IMR-90 (cell line): ENCODE measurements around the gene ADPRHL1. TPM values are rescaled to one million over a fixed set of nuclear protein-coding genes. Genes with fewer than 3 reads are reported as not detected.

Experiments used
- ATAC-seq: fragments of 200-7000 bp; cut with Tn5 transposase; 2 replicates; pipeline ENCODE4 v1.9.1; 2020; ENCODE audit warnings: low read depth, mild to moderate bottlenecking, moderate library complexity
- BruUV-seq: library from RNA; stranded (reverse); fragments of 400-500 nt; replicated peaks from 2 replicates; lab custom pipeline; 2021; lab: Mats Ljungman, UMichigan
- CTCF ChIA-PET: fragments of 300-600 bp; formaldehyde crosslinking; extraction: SDS; loops from one replicate; lab custom pipeline; 2021; ENCODE audit warnings: antibody characterized with exemption; lab: Yijun Ruan, JAX
- POLR2A ChIA-PET: fragments of 300-600 bp; sonication (Branson Sonifier 250); formaldehyde crosslinking; loops from one replicate; lab custom pipeline; 2022; ENCODE audit warnings: antibody characterized with exemption; ENCODE audit not compliant: unreplicated experiment; lab: Charles Lee
- DNase-seq: peaks from one replicate; pipeline ENCODE4 v3.0.0; 2013
- H2AFZ ChIP-seq: replicated peaks from 2 replicates; pipeline ENCODE3; 2013; ENCODE audit warnings: low read length, mild to moderate bottlenecking; ENCODE audit not compliant: poor library complexity
- H2AK5ac ChIP-seq: 2 replicates; pipeline ENCODE4 v1.6.1; 2013; ENCODE audit warnings: low read depth, low read length, inconsistent platforms
- H2AK9ac ChIP-seq: replicated peaks from 2 replicates; pipeline ENCODE3; 2013; ENCODE audit warnings: mild to moderate bottlenecking, low read depth, low read length, moderate library complexity; ENCODE audit not compliant: poor library complexity
- H2BK120ac ChIP-seq: 2 replicates; pipeline ENCODE4 v1.6.1; 2013; ENCODE audit warnings: low read depth, low read length, inconsistent platforms
- H2BK15ac ChIP-seq: 3 replicates; pipeline ENCODE4 v1.6.1; 2013; ENCODE audit warnings: low read depth, low read length, inconsistent platforms
- H2BK20ac ChIP-seq: 2 replicates; pipeline ENCODE4 v1.6.1; 2013; ENCODE audit warnings: low read depth, mild to moderate bottlenecking, inconsistent platforms, low read length, moderate library complexity
- H2BK5ac ChIP-seq: 2 replicates; pipeline ENCODE4 v1.6.1; 2013; ENCODE audit warnings: mild to moderate bottlenecking, low read depth, low read length, inconsistent platforms; ENCODE audit not compliant: poor library complexity, severe bottlenecking
- H3K14ac ChIP-seq: replicated peaks from 2 replicates; pipeline ENCODE4 v1.6.1; 2013; ENCODE audit warnings: low read depth, low read length, inconsistent platforms
- H3K18ac ChIP-seq: 2 replicates; pipeline ENCODE4 v1.6.1; 2013; ENCODE audit warnings: low read depth, low read length, control low read depth
- H3K23ac ChIP-seq: 2 replicates; pipeline ENCODE4 v1.6.1; 2013; ENCODE audit warnings: low read depth, low read length, inconsistent platforms
- H3K27ac ChIP-seq: 2 replicates; pipeline ENCODE4 v1.5.1; 2013; ENCODE audit warnings: mild to moderate bottlenecking, control low read depth, low read length; ENCODE audit not compliant: insufficient read depth
- H3K27me3 ChIP-seq: 2 replicates; pipeline ENCODE4 v1.6.1; 2013; ENCODE audit warnings: low read length; ENCODE audit not compliant: control insufficient read depth, insufficient read depth
- H3K36me3 ChIP-seq: 2 replicates; pipeline ENCODE4 v1.6.1; 2013; ENCODE audit warnings: low read length, mixed read lengths; ENCODE audit not compliant: control insufficient read depth, insufficient read depth
- H3K4ac ChIP-seq: 2 replicates; pipeline ENCODE4 v1.6.1; 2013; ENCODE audit warnings: low read depth, low read length, inconsistent platforms
- H3K4me1 ChIP-seq: 2 replicates; pipeline ENCODE4 v1.6.1; 2013; ENCODE audit warnings: low read length, mixed read lengths; ENCODE audit not compliant: control insufficient read depth, insufficient read depth
- H3K4me2 ChIP-seq: 2 replicates; pipeline ENCODE4 v1.6.1; 2013; ENCODE audit warnings: low read depth, mild to moderate bottlenecking, control low read depth, low read length, moderate library complexity
- H3K4me3 ChIP-seq: 2 replicates; pipeline ENCODE4 v1.5.1; 2013; ENCODE audit warnings: low read depth, mild to moderate bottlenecking, control low read depth, low read length, moderate library complexity; ENCODE audit not compliant: insufficient read depth
- H3K56ac ChIP-seq: 2 replicates; pipeline ENCODE4 v1.6.1; 2013; ENCODE audit warnings: low read length, inconsistent platforms; ENCODE audit not compliant: insufficient read depth; ENCODE audit errors: extremely low read depth
- H3K79me1 ChIP-seq, 2 experiments: 2 replicates each; pipeline ENCODE4 v1.6.1; 2013; ENCODE audit warnings: low read length in 2 of 2, inconsistent platforms in 1 of 2, low read depth in 1 of 2
- H3K9ac ChIP-seq: 2 replicates; pipeline ENCODE4 v1.6.1; 2013; ENCODE audit warnings: low read depth, low read length, control low read depth
- H3K9me1 ChIP-seq: 2 replicates; pipeline ENCODE4 v1.6.1; 2013; ENCODE audit warnings: low read length, inconsistent platforms; ENCODE audit not compliant: insufficient read depth
- H3K9me3 ChIP-seq: 2 replicates; pipeline ENCODE4 v1.6.1; 2013; ENCODE audit warnings: low read length; ENCODE audit not compliant: control insufficient read depth, insufficient read depth
- H4K20me1 ChIP-seq: 2 replicates; pipeline ENCODE4 v1.6.1; 2013; ENCODE audit warnings: low read length, inconsistent platforms; ENCODE audit not compliant: insufficient read depth
- H4K5ac ChIP-seq: 2 replicates; pipeline ENCODE4 v1.6.1; 2013; ENCODE audit warnings: mild to moderate bottlenecking, low read depth, low read length, control low read depth
- H4K8ac ChIP-seq, 2 experiments: 2 replicates each; pipeline ENCODE4 v1.6.1; 2013; ENCODE audit warnings: low read depth in 2 of 2, low read length in 2 of 2, control low read depth in 1 of 2, inconsistent platforms in 1 of 2
- H4K91ac ChIP-seq: 2 replicates; pipeline ENCODE4 v1.6.1; 2013; ENCODE audit warnings: low read depth, low read length, inconsistent platforms; ENCODE audit not compliant: insufficient read depth
- BHLHE40 ChIP-seq: fragments of 150-350 bp; IDR thresholded peaks from 2 replicates; pipeline ENCODE4 v1.6.1; 2016; ENCODE audit warnings: mild to moderate bottlenecking, low read depth, low read length
- CEBPB ChIP-seq: IDR thresholded peaks from 2 replicates; pipeline ENCODE4 v1.6.1; 2012; ENCODE audit warnings: low read depth, low read length, improper control_type of control experiment
- CHD1 ChIP-seq: IDR thresholded peaks from 2 replicates; pipeline ENCODE4 v1.6.1; 2012; ENCODE audit warnings: low read depth, low read length, improper control_type of control experiment
- FOS ChIP-seq: fragments of 150-350 bp; IDR thresholded peaks from 2 replicates; pipeline ENCODE4 v1.6.1; 2016; ENCODE audit warnings: low read depth, low read length
- MAFK ChIP-seq: IDR thresholded peaks from 2 replicates; pipeline ENCODE4 v1.6.1; 2012; ENCODE audit warnings: low read depth, low read length, improper control_type of control experiment
- MAZ ChIP-seq: IDR thresholded peaks from 2 replicates; pipeline ENCODE4 v1.6.1; 2012; ENCODE audit warnings: low read depth, mild to moderate bottlenecking, low read length, improper control_type of control experiment, moderate library complexity, borderline replicate concordance
- MXI1 ChIP-seq: IDR thresholded peaks from 2 replicates; pipeline ENCODE4 v1.6.1; 2012; ENCODE audit warnings: low read depth, mild to moderate bottlenecking, low read length, moderate library complexity, borderline replicate concordance
- NFE2L2 ChIP-seq: fragments of 150-350 bp; IDR thresholded peaks from 2 replicates; pipeline ENCODE4 v1.6.1; 2016; ENCODE audit warnings: low read depth, mild to moderate bottlenecking, low read length
- POLR2A ChIP-seq: IDR thresholded peaks from 2 replicates; pipeline ENCODE4 v1.6.1; 2012; ENCODE audit warnings: mild to moderate bottlenecking, low read depth, low read length
- RAD21 ChIP-seq: IDR thresholded peaks from 2 replicates; pipeline ENCODE4 v1.6.1; 2012; ENCODE audit warnings: low read length, improper control_type of control experiment
- RCOR1 ChIP-seq: IDR thresholded peaks from 2 replicates; pipeline ENCODE4 v1.6.1; 2012; ENCODE audit warnings: mild to moderate bottlenecking, low read length, improper control_type of control experiment; ENCODE audit not compliant: insufficient replicate concordance
- RFX5 ChIP-seq: IDR thresholded peaks from 2 replicates; pipeline ENCODE4 v1.8.0; 2012; ENCODE audit warnings: low read depth, mild to moderate bottlenecking, low read length, moderate library complexity
- SMC3 ChIP-seq: fragments of 150-350 bp; IDR thresholded peaks from 2 replicates; pipeline ENCODE4 v1.6.1; 2016; ENCODE audit warnings: low read depth, mild to moderate bottlenecking, antibody characterized with exemption, low read length, moderate library complexity
- WGBS, 2 experiments: methylation state at CpG; one replicate each; pipeline versions ENCODE4 v1.1.5 to v1.1.7; 2013; ENCODE audit warnings: missing lambda C conversion rate in 2 of 2; ENCODE audit not compliant: insufficient read length in 1 of 2; ENCODE audit errors: extremely low coverage in 2 of 2; 5-methylcytosine and 5-hydroxymethylcytosine counted together
- dilution Hi-C: fragments of 300-500 bp; cut with HindIII; formaldehyde crosslinking; loops from one replicate; pipeline ENCODE4 v1.14.3; 2018; ENCODE audit warnings: low sequenced_read_pairs; ENCODE audit not compliant: unreplicated experiment
- in situ Hi-C: fragments of 300-500 bp; cut with MboI; formaldehyde crosslinking; loops from 3 replicates; pipeline ENCODE4 v1.14.3; 2019; ENCODE audit warnings: low sequenced_read_pairs, inconsistent platforms, mixed read lengths
- intact Hi-C: fragments of 100-400 bp; cut with micrococcal nuclease; formaldehyde crosslinking; loops from 2 replicates; pipeline ENCODE4 v1.10.0; 2022
- polyA plus RNA-seq, 3 experiments: library from polyadenylated mRNA; depleted of rRNA; stranded (reverse); fragments of >200 nt; gene quantifications; 2 replicates each; pipeline ENCODE4 v1.2.3, GENCODE V29; 2012; ENCODE audit warnings: low replicate concordance in 1 of 3
- total RNA-seq: library from RNA; depleted of rRNA; stranded (reverse); fragments of >200 nt; gene quantifications from 2 replicates; pipeline ENCODE4 v1.2.3, GENCODE V29; 2012
- TF ChIP-seq, protein P1 (sequence below): conservative IDR thresholded peaks from 2 replicates; pipeline ENCODE4 v1.5.1; 2012; ENCODE audit warnings: mild to moderate bottlenecking, low read depth, low read length, improper control_type of control experiment
- TF ChIP-seq, protein P2 (sequence below): fragments of 150-350 bp; IDR thresholded peaks from 2 replicates; pipeline ENCODE4 v1.6.1; 2016; ENCODE audit warnings: low read depth, mild to moderate bottlenecking, low read length, moderate library complexity, borderline replicate concordance
- TF ChIP-seq, protein P3 (sequence below): fragments of 150-350 bp; IDR thresholded peaks from 2 replicates; pipeline ENCODE4 v1.6.1; 2017; ENCODE audit warnings: mild to moderate bottlenecking, antibody characterized with exemption, low read length, low read depth

Gene ADPRHL1
- total and polyA plus RNA-seq, 2 of the 4 experiments (the other 2 are of a cell fraction) = 0.36 to 0.67 TPM

DNA sequence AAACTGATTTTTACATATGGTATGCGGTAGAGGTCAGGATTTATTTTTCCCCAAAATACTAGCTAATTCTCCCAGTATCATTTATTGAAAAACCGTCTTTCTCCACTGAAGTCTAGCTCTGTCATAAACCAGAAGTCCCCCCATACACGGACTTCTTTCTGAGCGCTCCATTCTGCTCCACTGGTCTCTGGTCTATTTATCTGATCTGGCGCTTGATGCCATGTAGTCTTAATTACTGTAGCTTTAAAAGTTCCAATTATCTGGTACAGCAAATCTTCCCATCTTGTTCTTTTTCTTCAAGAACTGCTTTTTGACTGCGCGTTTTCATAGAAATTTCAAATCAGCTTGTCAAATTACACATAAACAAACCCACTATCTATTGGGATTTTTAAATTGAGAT is 23.5 kb upstream of the ADPRHL1 start:
- BruUV-seq = no TSS peak
- H2BK120ac ChIP-seq = no peak overlapping the region
- peaks cover 8% of the 10 kb centered on the region; the same call in 1 of the 2 replicates for H3K9me1 ChIP-seq
- ChIA-PET CTCF (interaction anchor here (0.6 to 1.1 kb wide), 2 partner anchors 10 to 12 kb away, joined by 3 to 4 read pairs; no protein-coding TSS in a partner anchor), POLR2A (no interaction called here)
- H3K4ac ChIP-seq = no peak overlapping the region
- no peak overlapping the region for H3K23ac ChIP-seq
- no peak overlapping the region for H3K4me2 ChIP-seq
- TF ChIP-seq MAZ = no peak
- no peak for TF ChIP-seq POLR2A
- TF ChIP-seq CHD1 = no peak
- TF ChIP-seq BHLHE40 = no peak
- TF ChIP-seq FOS = no peak
- no peak for TF ChIP-seq MXI1
- no peak for TF ChIP-seq NFE2L2
- TF ChIP-seq, protein P1, sequence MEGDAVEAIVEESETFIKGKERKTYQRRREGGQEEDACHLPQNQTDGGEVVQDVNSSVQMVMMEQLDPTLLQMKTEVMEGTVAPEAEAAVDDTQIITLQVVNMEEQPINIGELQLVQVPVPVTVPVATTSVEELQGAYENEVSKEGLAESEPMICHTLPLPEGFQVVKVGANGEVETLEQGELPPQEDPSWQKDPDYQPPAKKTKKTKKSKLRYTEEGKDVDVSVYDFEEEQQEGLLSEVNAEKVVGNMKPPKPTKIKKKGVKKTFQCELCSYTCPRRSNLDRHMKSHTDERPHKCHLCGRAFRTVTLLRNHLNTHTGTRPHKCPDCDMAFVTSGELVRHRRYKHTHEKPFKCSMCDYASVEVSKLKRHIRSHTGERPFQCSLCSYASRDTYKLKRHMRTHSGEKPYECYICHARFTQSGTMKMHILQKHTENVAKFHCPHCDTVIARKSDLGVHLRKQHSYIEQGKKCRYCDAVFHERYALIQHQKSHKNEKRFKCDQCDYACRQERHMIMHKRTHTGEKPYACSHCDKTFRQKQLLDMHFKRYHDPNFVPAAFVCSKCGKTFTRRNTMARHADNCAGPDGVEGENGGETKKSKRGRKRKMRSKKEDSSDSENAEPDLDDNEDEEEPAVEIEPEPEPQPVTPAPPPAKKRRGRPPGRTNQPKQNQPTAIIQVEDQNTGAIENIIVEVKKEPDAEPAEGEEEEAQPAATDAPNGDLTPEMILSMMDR = no peak
- no peak for TF ChIP-seq MAFK
- TF ChIP-seq, protein P2, sequence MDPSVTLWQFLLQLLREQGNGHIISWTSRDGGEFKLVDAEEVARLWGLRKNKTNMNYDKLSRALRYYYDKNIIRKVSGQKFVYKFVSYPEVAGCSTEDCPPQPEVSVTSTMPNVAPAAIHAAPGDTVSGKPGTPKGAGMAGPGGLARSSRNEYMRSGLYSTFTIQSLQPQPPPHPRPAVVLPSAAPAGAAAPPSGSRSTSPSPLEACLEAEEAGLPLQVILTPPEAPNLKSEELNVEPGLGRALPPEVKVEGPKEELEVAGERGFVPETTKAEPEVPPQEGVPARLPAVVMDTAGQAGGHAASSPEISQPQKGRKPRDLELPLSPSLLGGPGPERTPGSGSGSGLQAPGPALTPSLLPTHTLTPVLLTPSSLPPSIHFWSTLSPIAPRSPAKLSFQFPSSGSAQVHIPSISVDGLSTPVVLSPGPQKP = no peak
- TF ChIP-seq RFX5 = no peak
- TF ChIP-seq SMC3 = no peak
- no peak for TF ChIP-seq CEBPB
- TF ChIP-seq, protein P3, sequence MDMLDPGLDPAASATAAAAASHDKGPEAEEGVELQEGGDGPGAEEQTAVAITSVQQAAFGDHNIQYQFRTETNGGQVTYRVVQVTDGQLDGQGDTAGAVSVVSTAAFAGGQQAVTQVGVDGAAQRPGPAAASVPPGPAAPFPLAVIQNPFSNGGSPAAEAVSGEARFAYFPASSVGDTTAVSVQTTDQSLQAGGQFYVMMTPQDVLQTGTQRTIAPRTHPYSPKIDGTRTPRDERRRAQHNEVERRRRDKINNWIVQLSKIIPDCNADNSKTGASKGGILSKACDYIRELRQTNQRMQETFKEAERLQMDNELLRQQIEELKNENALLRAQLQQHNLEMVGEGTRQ = no peak
- TF ChIP-seq RAD21 = no peak
- TF ChIP-seq RCOR1 = no peak
- no peak overlapping the region for H2AK5ac ChIP-seq
- dilution Hi-C loops (no loop called here), in situ Hi-C loops (no loop called here), intact Hi-C loops (no loop called here)
- H2AFZ ChIP-seq = no peak overlapping the region
- H3K9ac ChIP-seq = no peak overlapping the region
- no peak overlapping the region for H2BK5ac ChIP-seq
- H3K36me3 ChIP-seq = peaks cover 37% of the 10 kb centered on the region
- H2BK15ac ChIP-seq = no peak overlapping the region
- ATAC-seq (no peak), DNase-seq (no peak)
- H4K20me1 ChIP-seq = no peaks in the 10 kb centered on the region; the same call in none of the 2 replicates
- no peaks in the 10 kb centered on the region for H3K27me3 ChIP-seq
- H3K27ac ChIP-seq = no peak overlapping the region
- H3K18ac ChIP-seq = no peak overlapping the region
- H3K56ac ChIP-seq = no peak overlapping the region
- H4K91ac ChIP-seq = no peak overlapping the region
- WGBS, 2 experiments = 80% methylated on average over 1 of the region's 7 CpGs; no CpG with 5 or more reads in 1 of the 2 experiments
- no peaks in the 10 kb centered on the region for H3K9me3 ChIP-seq
- peaks cover 17 to 33% of the 10 kb centered on the region in 2 experiments for H3K79me1 ChIP-seq
- peaks cover 2% of the 10 kb centered on the region; the same call in 1 of the 2 replicates for H3K4me1 ChIP-seq
- H2BK20ac ChIP-seq = no peak overlapping the region
- H3K4me3 ChIP-seq = no peak overlapping the region
- H2AK9ac ChIP-seq = no peak overlapping the region
- H4K5ac ChIP-seq = no peak overlapping the region
- no peak overlapping the region for H3K14ac ChIP-seq
- H4K8ac ChIP-seq = no peak overlapping the region
